Epithelial cell of esophagus (primary cell): ENCODE measurements around the gene KIF26B.

Source experiments
- DNase-seq: peaks from one replicate; pipeline ENCODE4 v3.0.0; 2010; ENCODE audit warnings: low read depth
- H3K4me3 ChIP-seq: 2 replicates; pipeline ENCODE4 v1.5.1; 2011; ENCODE audit warnings: mild to moderate bottlenecking, low read length, control low read depth
- CTCF ChIP-seq: IDR thresholded peaks from 2 replicates; pipeline ENCODE4 v1.5.1; 2011; ENCODE audit warnings: low read depth, mild to moderate bottlenecking, low read length, control low read depth, inconsistent platforms; ENCODE audit not compliant: insufficient read depth; ENCODE audit errors: missing control alignments

KIF26B gene

GRCh38 chr1:245380790-245381535, 226.2 kb downstream of the KIF26B start:
- no peak for TF ChIP-seq CTCF
- H3K4me3 ChIP-seq: no peak overlapping the region
- DNase-seq: no peak

GRCh38 chr1:245382981-245383380, 228.2 kb downstream of the KIF26B start:
- no peak for DNase-seq

GRCh38 chr1:245383396-245384330, 228.9 kb downstream of the KIF26B start:
- H3K4me3 ChIP-seq: no peak overlapping the region

More at GRCh38 chr1:245382981-245383380, 228.2 kb downstream of the KIF26B start:
- no peak for TF ChIP-seq CTCF
- no peak overlapping the region for H3K4me3 ChIP-seq

GRCh38 chr1:245386297-245386971, 231.6 kb downstream of the KIF26B start:
- no peak for TF ChIP-seq CTCF
- DNase-seq: no peak
- no peak overlapping the region for H3K4me3 ChIP-seq

More at GRCh38 chr1:245383396-245384330, 228.9 kb downstream of the KIF26B start:
- TF ChIP-seq CTCF: no peak
- no peak for DNase-seq

- TF ChIP-seq CTCF: no peak
- no peak overlapping the region for H3K4me3 ChIP-seq
- DNase-seq: no peak
Observed at GRCh38 chr1:245388687-245389086, 233.9 kb downstream of the KIF26B start.

GRCh38 chr1:245389873-245390272, 235.1 kb downstream of the KIF26B start:
- DNase-seq: no peak
- H3K4me3 ChIP-seq: no peak overlapping the region
- no peak for TF ChIP-seq CTCF
